Astrocyte (in vitro differentiated cells and primary cell): ENCODE data around the gene VPS37D.

Experiments used
- EZH2 ChIP-seq: IDR thresholded peaks from 2 replicates; pipeline ENCODE4 v1.6.1; 2012; ENCODE audit warnings: mild to moderate bottlenecking, low read length, inconsistent platforms; ENCODE audit not compliant: insufficient read depth
- TF ChIP-seq, protein P1 (sequence below): IDR thresholded peaks from 2 replicates; pipeline ENCODE4 v1.5.1; 2011; ENCODE audit warnings: low read depth, mild to moderate bottlenecking, inconsistent platforms, low read length, moderate library complexity; ENCODE audit not compliant: insufficient read depth

DNA sequence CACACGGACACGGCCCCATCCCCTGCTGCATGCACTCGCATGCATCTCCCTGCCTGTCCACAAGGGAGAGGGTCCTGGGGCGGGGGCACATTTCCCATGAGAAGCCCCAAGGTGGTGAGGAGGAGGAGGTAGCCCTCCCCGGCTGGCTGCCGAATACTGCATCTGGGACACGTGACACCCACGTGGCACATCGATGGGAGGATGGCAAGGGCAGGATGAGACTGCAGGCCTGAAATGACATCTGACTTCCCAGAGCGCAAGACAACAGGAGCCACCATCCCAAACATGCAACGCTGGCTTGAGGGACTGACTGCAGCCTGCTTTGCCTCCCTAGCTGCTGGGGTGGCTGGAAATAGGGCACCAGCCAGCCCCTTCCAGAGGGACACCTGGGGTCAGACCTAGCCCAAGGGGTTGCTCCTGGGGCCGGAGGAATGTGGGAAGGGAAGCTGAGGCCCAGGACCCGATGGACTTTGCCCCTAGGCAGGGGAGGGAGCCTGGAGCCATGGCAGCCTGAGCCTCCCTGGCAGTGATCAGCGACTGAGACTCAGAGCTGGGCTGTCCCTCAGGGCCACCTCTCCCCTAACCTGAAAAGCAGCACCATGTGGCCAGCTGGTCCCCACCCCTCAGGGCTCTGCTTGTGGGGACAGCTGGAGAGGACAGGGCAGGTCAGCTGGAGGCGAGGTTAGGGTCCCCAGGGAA, 31.9 kb downstream of the VPS37D start:
- no peak for TF ChIP-seq EZH2
- TF ChIP-seq, protein P1, sequence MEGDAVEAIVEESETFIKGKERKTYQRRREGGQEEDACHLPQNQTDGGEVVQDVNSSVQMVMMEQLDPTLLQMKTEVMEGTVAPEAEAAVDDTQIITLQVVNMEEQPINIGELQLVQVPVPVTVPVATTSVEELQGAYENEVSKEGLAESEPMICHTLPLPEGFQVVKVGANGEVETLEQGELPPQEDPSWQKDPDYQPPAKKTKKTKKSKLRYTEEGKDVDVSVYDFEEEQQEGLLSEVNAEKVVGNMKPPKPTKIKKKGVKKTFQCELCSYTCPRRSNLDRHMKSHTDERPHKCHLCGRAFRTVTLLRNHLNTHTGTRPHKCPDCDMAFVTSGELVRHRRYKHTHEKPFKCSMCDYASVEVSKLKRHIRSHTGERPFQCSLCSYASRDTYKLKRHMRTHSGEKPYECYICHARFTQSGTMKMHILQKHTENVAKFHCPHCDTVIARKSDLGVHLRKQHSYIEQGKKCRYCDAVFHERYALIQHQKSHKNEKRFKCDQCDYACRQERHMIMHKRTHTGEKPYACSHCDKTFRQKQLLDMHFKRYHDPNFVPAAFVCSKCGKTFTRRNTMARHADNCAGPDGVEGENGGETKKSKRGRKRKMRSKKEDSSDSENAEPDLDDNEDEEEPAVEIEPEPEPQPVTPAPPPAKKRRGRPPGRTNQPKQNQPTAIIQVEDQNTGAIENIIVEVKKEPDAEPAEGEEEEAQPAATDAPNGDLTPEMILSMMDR = no peak
